ENCODE results near the gene NCAN. TPM values are rescaled to one million over a fixed set of nuclear protein-coding genes. Genes with fewer than 3 reads are reported as not detected.

The NCAN gene
- total and polyA plus RNA-seq, 2 of the 8 experiments (the other 6 are each of a cell fraction or from before 2014, with no cell fraction given) = 2.7 TPM

DNA sequence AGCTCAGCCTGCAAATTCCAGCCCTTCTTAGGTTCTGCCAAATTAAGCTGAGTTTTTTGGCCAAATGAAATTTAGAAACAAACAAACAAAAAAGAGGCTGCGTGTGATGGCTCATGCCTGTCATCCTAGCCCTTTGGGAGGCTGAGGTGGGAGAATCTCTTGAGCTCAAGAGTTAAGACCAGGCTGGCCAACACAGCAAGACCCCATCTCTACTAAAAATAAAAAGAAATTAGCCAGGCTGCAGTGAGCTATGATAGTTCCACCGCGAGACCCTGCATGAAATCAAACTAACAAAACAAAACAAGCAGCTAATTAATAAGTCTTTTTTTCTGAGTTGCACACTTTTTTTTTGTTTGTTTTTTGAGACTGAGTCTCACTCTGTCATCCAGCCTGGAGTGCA, 17.9 kb downstream of the NCAN start (continued):
- TF ChIP-seq BCL11A (IDR thresholded peaks at IDR 0.05; ENCODE audit: low read depth in 2 of 2, low read length in 2 of 2) (no peak), SUZ12 (IDR thresholded peaks at IDR 0.05; ENCODE audit: low read length) (no peak), EZH2 (IDR thresholded peaks at IDR 0.05; ENCODE audit: low read depth, low read length, severe bottlenecking) (no peak)
